HG03025 (cell line): ENCODE results near the gene CDRT4.

Experiments used
- ATAC-seq: cut with Tn5 transposase; IDR thresholded peaks from one replicate; pipeline ENCODE4 v1.9.1; 2021; ENCODE audit warnings: mild to moderate bottlenecking, moderate library complexity; ENCODE audit not compliant: unreplicated experiment, low FRiP score

CDRT4 gene

GRCh38 chr17:15436473-15437302, 30.7 kb downstream of the CDRT4 start:
- ATAC-seq = no peak

DNA sequence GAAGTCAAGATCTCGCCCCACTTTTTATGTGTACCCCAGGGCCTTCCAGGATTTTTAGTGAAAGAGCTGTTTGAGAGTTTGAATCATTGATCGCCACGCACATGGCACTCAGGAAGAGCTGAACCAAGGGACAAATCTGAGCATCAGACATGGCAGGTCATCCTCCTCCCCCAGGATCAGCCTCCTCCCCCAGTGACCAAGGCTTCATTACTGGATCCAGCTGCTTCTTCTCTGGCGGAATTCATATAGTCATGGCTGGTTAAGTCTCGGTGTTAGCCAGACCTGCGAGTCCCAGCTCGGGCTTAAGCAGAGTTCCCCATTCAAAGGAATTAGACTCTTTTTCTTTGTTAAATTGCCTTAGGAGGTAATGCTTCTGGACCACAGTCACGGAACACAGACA, 32.5 kb downstream of the CDRT4 start:
- no peak for ATAC-seq

GRCh38 chr17:15432807-15433611, 34.4 kb downstream of the CDRT4 start:
- no peak for ATAC-seq

DNA sequence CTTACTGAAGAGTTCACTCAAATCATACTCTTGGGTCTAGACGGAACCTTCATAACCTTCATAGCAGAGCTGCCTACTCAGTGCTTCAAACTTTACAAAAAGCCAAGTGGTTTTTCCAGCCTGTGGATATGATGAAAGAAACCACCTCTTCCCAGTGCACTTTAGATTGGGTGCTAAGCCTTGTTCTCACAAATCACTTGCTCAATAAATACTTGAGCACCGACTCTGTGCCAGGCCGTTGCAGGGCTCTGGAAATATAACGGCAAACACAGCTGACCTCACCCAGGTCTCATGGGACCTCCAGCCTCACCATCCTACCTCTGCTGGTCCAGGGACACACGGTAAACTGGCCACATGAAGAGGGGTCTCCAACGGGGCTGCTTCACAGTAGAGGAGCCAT, 35.7 kb downstream of the CDRT4 start:
- ATAC-seq = no peak

GRCh38 chr17:15431196-15431595, 36.2 kb downstream of the CDRT4 start:
- ATAC-seq = no peak

DNA sequence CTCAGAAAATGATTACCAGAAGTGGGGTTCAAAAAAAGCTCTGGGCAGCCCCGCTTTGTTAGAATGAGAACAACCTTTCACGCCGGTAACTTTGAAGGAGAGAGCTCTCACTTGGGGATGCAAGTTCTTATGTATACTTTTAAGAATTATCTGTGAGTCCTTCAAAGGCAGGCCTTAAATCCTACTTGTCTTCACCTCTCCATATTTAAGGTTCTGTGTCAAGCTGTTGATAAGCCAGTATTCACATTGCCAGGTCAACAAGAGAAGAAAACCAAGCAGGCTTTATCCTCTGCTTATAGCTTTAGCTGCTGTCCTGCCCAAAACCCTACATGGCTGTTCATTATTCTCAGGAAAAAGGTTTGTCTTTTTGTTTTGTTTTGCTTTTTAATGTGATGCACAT, 42.9 kb downstream of the CDRT4 start:
- no peak for ATAC-seq

DNA sequence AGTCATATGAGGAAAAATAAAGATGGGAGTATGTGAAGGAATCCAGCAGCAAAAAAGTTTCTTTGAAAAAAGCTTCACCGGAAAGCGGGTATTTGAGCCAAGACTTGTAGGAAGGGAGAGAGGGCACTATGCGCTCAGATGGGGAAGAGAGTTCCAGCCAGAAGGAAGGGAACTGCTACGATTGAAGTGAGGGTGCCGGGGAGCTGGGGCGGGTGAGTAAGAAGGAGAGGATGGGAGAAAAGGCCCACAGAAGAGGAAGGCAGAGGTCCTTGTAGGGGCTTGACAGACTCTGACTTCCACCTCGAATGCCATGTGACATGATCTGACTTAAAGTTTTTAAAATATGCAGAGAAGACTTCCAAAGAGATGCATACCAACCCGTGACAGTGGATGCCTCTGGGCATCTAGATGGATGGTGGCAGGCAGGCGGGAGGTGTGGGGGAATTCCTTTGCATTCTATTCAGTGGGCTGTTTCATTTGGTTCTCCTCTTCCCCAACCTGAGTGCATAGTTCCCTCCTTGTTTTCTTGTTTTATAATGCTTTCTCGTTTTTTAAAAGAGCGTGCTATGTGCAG, 44.9 kb downstream of the CDRT4 start:
- no peak for ATAC-seq

GRCh38 chr17:15418781-15419180, 48.6 kb downstream of the CDRT4 start:
- ATAC-seq = no peak

DNA sequence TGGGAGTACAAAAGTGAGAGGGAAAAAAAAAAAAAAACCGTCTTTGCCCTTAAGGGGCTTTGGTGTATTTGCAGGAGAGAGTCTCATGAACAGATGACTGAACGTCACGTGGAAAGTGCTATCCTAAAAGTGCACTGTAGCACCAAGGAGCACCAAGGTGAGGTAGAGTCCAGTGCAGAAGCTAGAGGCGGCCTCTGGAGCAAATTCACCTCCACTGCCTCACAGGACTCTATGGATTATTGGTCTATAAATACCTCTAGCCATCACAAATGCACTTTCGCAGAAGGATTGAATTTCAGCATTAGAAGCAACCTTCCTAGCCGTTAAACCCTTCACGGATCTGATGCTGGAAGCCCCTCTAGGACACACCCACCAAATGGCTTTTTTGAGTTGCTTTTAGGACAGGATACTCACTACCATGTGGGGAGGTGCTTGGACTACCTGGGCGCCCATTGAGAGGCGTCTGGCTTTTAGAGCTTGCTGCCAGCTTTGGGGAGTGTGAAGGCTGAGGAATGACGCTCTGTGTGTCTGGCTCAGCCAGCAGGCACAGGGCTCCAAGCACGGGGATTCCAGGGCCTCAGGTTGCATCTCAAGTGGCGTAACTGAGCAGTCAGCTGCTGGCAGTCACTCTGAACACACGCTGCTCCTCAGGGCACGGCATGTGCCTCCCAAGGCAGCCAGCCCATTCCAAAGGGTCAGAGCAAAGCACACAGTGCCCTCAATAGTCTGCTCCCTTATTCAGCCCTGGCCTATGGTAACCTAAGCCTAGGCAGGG, 52.7 kb downstream of the CDRT4 start:
- no peak for ATAC-seq

DNA sequence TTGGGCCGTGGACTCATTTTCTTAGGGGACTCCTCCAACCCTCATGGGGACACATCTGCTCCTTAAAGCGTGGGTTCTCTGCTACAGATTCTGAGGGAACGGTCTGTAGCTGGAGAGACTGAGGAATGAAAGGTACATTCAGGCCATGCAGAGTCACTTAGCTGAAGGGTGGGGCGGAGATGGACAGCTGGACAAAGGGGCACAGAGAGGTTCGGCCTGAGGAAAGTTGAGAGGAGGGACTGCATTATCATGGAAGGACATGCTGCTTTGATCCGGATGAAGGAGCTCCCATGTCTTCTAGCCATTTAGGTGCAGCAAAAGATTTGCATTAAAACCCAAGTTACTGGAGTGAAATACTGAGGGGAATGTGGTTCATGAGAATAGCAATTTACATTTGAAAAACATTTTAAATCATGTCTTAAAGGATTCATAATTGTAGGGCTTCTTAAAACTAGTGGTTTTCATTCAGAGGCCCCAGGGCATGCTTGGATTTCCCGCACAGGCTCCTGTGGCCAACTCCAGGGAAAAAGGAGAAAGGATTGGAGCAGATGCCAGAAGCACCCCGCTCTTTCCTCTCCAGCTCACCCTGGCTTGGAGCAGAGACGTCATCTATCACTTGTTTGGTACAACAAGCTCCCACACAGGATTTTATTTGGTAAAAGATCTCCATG, 54.2 kb downstream of the CDRT4 start:
- ATAC-seq = no peak

DNA sequence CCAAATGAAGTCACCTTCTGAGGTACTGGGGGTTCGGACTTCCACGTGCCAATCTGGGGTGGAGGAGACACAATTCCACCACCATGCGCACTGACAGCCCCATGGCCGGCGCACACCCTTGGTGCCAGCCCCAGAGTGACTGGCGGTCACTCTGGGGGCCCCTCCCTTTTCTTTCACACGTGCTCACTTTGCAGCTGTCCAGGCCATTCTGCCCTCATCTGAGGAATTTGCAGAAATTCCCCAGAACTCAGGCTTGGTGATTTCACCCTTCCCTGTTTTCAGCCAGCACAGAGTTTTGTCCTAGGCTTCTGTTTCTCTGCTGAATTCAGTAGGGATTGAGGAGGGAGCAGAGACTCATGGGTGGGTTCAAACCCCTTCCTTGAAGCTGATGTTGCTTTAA, 54.8 kb downstream of the CDRT4 start:
- no peak for ATAC-seq

DNA sequence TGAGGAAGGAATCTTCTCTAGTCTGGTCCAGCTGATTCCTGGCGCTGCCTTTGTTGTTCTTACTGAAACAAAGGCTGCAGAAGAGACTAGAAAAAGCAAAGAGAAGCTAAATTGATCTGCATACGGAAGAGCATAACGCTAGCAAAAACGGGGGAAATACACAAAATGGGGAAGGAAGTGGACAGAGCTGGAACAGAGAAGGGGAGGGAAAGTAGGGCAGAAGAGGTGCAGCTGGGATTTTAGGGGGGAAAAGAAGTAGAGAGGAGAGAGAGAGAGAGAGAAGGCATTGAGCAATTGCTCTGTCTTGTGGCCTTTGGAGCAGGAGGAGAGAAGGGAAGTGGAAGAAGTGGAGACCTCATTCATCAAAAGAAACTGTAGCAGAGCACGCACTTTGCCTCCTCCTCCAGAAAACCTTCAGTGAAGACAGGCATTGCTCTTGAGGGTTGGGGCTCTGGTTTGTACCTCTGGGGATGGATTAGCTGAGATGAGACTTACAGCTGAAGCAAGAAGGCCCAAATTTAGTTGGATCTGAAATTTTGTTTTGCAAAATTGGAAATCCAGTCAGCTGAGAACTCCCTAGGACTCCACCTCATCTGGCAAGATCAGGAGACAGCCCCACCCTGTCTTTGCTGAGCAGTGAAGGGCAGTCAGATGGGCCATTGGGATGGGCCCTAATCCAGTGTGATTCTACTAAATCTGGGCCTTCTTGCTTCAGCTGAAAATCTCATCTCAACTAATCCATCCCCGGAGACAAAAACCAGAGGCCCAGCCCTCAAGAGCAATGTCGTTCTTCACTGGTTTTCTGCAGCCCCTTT, 55.8 kb downstream of the CDRT4 start:
- no peak for ATAC-seq

GRCh38 chr17:15409721-15410250, 57.6 kb downstream of the CDRT4 start:
- ATAC-seq = no peak

- no peak for ATAC-seq
Observed at GRCh38 chr17:15408803-15409202, 58.6 kb downstream of the CDRT4 start.

GRCh38 chr17:15406081-15406480, 61.3 kb downstream of the CDRT4 start:
- ATAC-seq = no peak

- no peak for ATAC-seq
Observed at GRCh38 chr17:15405058-15405415, 62.4 kb downstream of the CDRT4 start.

GRCh38 chr17:15404106-15405057, 63.0 kb downstream of the CDRT4 start:
- no peak for ATAC-seq
